ENCODE results near the gene GHDC. TPM values are rescaled to one million over a fixed set of nuclear protein-coding genes. Genes with fewer than 3 reads are reported as not detected.
"Not testable (repeated sequence)": the region's sequence is repeated elsewhere in the genome, so short reads cannot be mapped to it uniquely, and the experiment has no call there.

GHDC gene
- total RNA-seq, 1 experiment from 2014 or later: 8.5 TPM

GRCh38 chr17:42240201-42240600 lies 45.9 kb upstream of the GHDC start:
- no peak overlapping the region for H3K27ac Mint-ChIP-seq
- Histone ChIP-seq H3T11ph (ENCODE audit: low read length) (no peak overlapping the region), H3K56ac (ENCODE audit: insufficient read length, low read depth, low read length) (no peak overlapping the region), H2BK20ac (ENCODE audit: low read depth, low read length, poor library complexity, severe bottlenecking) (no peak overlapping the region), H3K9ac (ENCODE audit: extremely low read depth, insufficient read length, low read length) (no peak overlapping the region), H2BK120ac (ENCODE audit: low read depth, low read length, poor library complexity, severe bottlenecking) (no peak overlapping the region), H4K91ac (ENCODE audit: insufficient read length, low read depth, low read length) (no peak overlapping the region), H3K79me1 (ENCODE audit: insufficient read depth, low read depth, low read length, poor library complexity, severe bottlenecking) (no peaks in the 10 kb centered on the region), H2AK5ac (ENCODE audit: insufficient read length, low read length) (no peak overlapping the region), H2BK12ac (ENCODE audit: insufficient read length, low read depth, low read length) (no peak overlapping the region), H2BK5ac (ENCODE audit: insufficient read length, low read length) (no peak overlapping the region), H3K9me3 (ENCODE audit: control insufficient read depth, low read depth, low read length) (no peaks in the 10 kb centered on the region), H4K20me1 (ENCODE audit: control insufficient read depth, insufficient read depth, insufficient read length) (no peaks in the 10 kb centered on the region), H3K4me2 (ENCODE audit: insufficient read depth, insufficient read length, low read length) (no peak overlapping the region), H3K23me2 (ENCODE audit: insufficient read length, low read depth, low read length, poor library complexity, severe bottlenecking) (no peaks in the 10 kb centered on the region), H4K8ac (replicated peaks; ENCODE audit: insufficient read length, low read depth, low read length) (no peak overlapping the region), H3K18ac (ENCODE audit: insufficient read length, low read depth, low read length) (no peak overlapping the region), H2AFZ (ENCODE audit: low read length) (no peak overlapping the region), H3K27me3 (ENCODE audit: insufficient read depth, low read length) (no peaks in the 10 kb centered on the region), H4K5ac (ENCODE audit: insufficient read length, low read depth, low read length) (no peak overlapping the region), H3K79me2 (ENCODE audit: insufficient read depth, low read length) (no peaks in the 10 kb centered on the region), H3K27ac (ENCODE audit: insufficient read length, low read depth, low read length) (no peak overlapping the region), H3K14ac (ENCODE audit: insufficient read depth, low read length) (no peak overlapping the region), H3K4me1 (ENCODE audit: insufficient read depth, low read length) (no peaks in the 10 kb centered on the region), H3K23ac (ENCODE audit: insufficient read length, low read depth, low read length) (no peak overlapping the region), H3K4ac (ENCODE audit: low read depth, low read length) (no peak overlapping the region), H2BK15ac (ENCODE audit: low read depth, low read length) (no peak overlapping the region)
- no CpG with 5 or more reads among the region's 5 CpGs for WGBS (ENCODE audit: extremely low coverage, insufficient read length, low lambda C conversion rate)
- no peaks in the 10 kb centered on the region for H3K9me3 Mint-ChIP-seq
- TF ChIP-seq, protein P1, sequence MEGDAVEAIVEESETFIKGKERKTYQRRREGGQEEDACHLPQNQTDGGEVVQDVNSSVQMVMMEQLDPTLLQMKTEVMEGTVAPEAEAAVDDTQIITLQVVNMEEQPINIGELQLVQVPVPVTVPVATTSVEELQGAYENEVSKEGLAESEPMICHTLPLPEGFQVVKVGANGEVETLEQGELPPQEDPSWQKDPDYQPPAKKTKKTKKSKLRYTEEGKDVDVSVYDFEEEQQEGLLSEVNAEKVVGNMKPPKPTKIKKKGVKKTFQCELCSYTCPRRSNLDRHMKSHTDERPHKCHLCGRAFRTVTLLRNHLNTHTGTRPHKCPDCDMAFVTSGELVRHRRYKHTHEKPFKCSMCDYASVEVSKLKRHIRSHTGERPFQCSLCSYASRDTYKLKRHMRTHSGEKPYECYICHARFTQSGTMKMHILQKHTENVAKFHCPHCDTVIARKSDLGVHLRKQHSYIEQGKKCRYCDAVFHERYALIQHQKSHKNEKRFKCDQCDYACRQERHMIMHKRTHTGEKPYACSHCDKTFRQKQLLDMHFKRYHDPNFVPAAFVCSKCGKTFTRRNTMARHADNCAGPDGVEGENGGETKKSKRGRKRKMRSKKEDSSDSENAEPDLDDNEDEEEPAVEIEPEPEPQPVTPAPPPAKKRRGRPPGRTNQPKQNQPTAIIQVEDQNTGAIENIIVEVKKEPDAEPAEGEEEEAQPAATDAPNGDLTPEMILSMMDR (conservative IDR thresholded peaks at IDR 0.05): no peak
- H3K27me3 Mint-ChIP-seq (ENCODE audit: low read depth): no peaks in the 10 kb centered on the region
- DNase-seq: no peak
- H3K4me3 Mint-ChIP-seq: no peak overlapping the region
- peaks cover 10 to 20% of the 10 kb centered on the region in 2 experiments for H3K4me1 Mint-ChIP-seq
- no peaks in the 10 kb centered on the region for H3K36me3 Mint-ChIP-seq (ENCODE audit: insufficient read depth in 1 of 3, low read depth in 3 of 3)

- not testable (repeated sequence) for H3K4me1 ChIP-seq (ENCODE audit: insufficient read depth, low read length); H3K79me2 ChIP-seq (ENCODE audit: insufficient read depth, low read length); H3K36me3 Mint-ChIP-seq (ENCODE audit: insufficient read depth in 1 of 3, low read depth in 3 of 3); H3K4me2 ChIP-seq (ENCODE audit: insufficient read depth, insufficient read length, low read length); H2BK5ac ChIP-seq (ENCODE audit: insufficient read length, low read length); H3K27me3 Mint-ChIP-seq (ENCODE audit: low read depth); H3K27me3 ChIP-seq (ENCODE audit: insufficient read depth, low read length); H3K4ac ChIP-seq (ENCODE audit: low read depth, low read length); H2BK15ac ChIP-seq (ENCODE audit: low read depth, low read length); H4K91ac ChIP-seq (ENCODE audit: insufficient read length, low read depth, low read length); DNase-seq; H3K27ac ChIP-seq (ENCODE audit: insufficient read length, low read depth, low read length); H2AFZ ChIP-seq (ENCODE audit: low read length); H2BK120ac ChIP-seq (ENCODE audit: low read depth, low read length, poor library complexity, severe bottlenecking); H3T11ph ChIP-seq (ENCODE audit: low read length); H4K20me1 ChIP-seq (ENCODE audit: control insufficient read depth, insufficient read depth, insufficient read length); H2AK5ac ChIP-seq (ENCODE audit: insufficient read length, low read length); H4K5ac ChIP-seq (ENCODE audit: insufficient read length, low read depth, low read length); H3K14ac ChIP-seq (ENCODE audit: insufficient read depth, low read length); H3K9ac ChIP-seq (ENCODE audit: extremely low read depth, insufficient read length, low read length); H3K4me3 Mint-ChIP-seq; H4K8ac ChIP-seq (replicated peaks; ENCODE audit: insufficient read length, low read depth, low read length); H3K9me3 ChIP-seq (ENCODE audit: control insufficient read depth, low read depth, low read length); H3K18ac ChIP-seq (ENCODE audit: insufficient read length, low read depth, low read length); H2BK20ac ChIP-seq (ENCODE audit: low read depth, low read length, poor library complexity, severe bottlenecking); H3K23ac ChIP-seq (ENCODE audit: insufficient read length, low read depth, low read length); H3K56ac ChIP-seq (ENCODE audit: insufficient read length, low read depth, low read length); H3K23me2 ChIP-seq (ENCODE audit: insufficient read length, low read depth, low read length, poor library complexity, severe bottlenecking); H3K79me1 ChIP-seq (ENCODE audit: insufficient read depth, low read depth, low read length, poor library complexity, severe bottlenecking); H3K9me3 Mint-ChIP-seq; H2BK12ac ChIP-seq (ENCODE audit: insufficient read length, low read depth, low read length); H3K27ac Mint-ChIP-seq
- no CpG with 5 or more reads among the region's 7 CpGs for WGBS (ENCODE audit: extremely low coverage, insufficient read length, low lambda C conversion rate)
- H3K4me1 Mint-ChIP-seq: peaks cover 10 to 20% of the 10 kb centered on the region in 2 experiments
Measured at GRCh38 chr17:42239576-42239975, 45.3 kb upstream of the GHDC start.
